ENCODE data around the gene MFAP4.

DNA sequence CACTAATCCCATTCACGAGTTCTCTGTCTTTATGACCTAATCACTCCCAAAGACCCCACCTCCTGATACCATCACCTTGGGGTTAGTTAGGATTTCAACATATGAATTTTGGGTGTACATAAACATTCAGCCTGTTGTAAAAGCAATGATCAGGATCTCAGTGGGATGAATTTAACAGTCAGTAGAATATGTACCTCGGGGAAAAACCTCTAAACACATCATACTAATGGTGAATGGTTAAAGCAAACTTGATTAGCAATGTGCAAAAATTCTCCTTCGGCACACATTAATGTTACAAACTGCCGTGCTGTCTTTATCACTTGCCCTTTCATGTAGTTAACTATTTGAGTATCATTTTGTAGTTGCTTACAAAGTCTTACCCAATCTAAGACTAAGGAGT is 34.2 kb upstream of the MFAP4 start:
- TF ChIP-seq, protein P1, sequence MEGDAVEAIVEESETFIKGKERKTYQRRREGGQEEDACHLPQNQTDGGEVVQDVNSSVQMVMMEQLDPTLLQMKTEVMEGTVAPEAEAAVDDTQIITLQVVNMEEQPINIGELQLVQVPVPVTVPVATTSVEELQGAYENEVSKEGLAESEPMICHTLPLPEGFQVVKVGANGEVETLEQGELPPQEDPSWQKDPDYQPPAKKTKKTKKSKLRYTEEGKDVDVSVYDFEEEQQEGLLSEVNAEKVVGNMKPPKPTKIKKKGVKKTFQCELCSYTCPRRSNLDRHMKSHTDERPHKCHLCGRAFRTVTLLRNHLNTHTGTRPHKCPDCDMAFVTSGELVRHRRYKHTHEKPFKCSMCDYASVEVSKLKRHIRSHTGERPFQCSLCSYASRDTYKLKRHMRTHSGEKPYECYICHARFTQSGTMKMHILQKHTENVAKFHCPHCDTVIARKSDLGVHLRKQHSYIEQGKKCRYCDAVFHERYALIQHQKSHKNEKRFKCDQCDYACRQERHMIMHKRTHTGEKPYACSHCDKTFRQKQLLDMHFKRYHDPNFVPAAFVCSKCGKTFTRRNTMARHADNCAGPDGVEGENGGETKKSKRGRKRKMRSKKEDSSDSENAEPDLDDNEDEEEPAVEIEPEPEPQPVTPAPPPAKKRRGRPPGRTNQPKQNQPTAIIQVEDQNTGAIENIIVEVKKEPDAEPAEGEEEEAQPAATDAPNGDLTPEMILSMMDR (IDR thresholded peaks at IDR 0.05; ENCODE audit: insufficient read depth, low read depth, low read length), result no peak
- TF ChIP-seq EZH2 (IDR thresholded peaks at IDR 0.05; ENCODE audit: insufficient read depth, low read length), result no peak

Data from astrocyte (in vitro differentiated cells and primary cell).